Panc1 (cell line): ENCODE data around the gene PRRG3. TPM values are rescaled to one million over a fixed set of nuclear protein-coding genes. Genes with fewer than 3 reads are reported as not detected.

Experiments
- ATAC-seq: fragments of 200-7000 bp; cut with Tn5 transposase; 2 replicates; pipeline ENCODE4 v1.9.1; 2020; ENCODE audit warnings: mild to moderate bottlenecking, moderate library complexity
- BruUV-seq: library from RNA; stranded (reverse); fragments of 400-500 nt; replicated peaks from 2 replicates; lab custom pipeline; 2021; lab: Mats Ljungman, UMichigan
- CTCF ChIA-PET: fragments of 300-600 bp; sonication (Branson Sonifier 250); formaldehyde crosslinking; loops from one replicate; lab custom pipeline; 2022; ENCODE audit warnings: antibody characterized with exemption; lab: Charles Lee
- POLR2A ChIA-PET: fragments of 300-600 bp; sonication (Branson Sonifier 250); formaldehyde crosslinking; loops from one replicate; lab custom pipeline; 2022; ENCODE audit warnings: antibody characterized with exemption; lab: Charles Lee
- DNase-seq: peaks from one replicate; pipeline ENCODE4 v3.0.0-alpha.2; 2010; ENCODE audit warnings: low read depth, low spot score
- H3K27ac ChIP-seq: 2 replicates; pipeline ENCODE4 v1.5.1; 2011; ENCODE audit warnings: mild to moderate bottlenecking, low read length, inconsistent platforms
- H3K27me3 ChIP-seq: fragments of 200-500 bp; sonication (Bioruptor generic); 2 replicates; pipeline ENCODE4 v1.6.0; 2014; ENCODE audit warnings: low read length, inconsistent platforms; ENCODE audit not compliant: control insufficient read depth, insufficient read depth
- H3K36me3 ChIP-seq: fragments of 200-500 bp; sonication (Bioruptor generic); 2 replicates; pipeline ENCODE4 v1.5.1; 2014; ENCODE audit warnings: inconsistent platforms, mild to moderate bottlenecking, low read length, moderate library complexity; ENCODE audit not compliant: control insufficient read depth, insufficient read depth
- H3K4me1 ChIP-seq: 2 replicates; pipeline ENCODE4 v1.5.1; 2011; ENCODE audit warnings: inconsistent platforms, mild to moderate bottlenecking, low read length, moderate library complexity; ENCODE audit not compliant: control insufficient read depth, insufficient read depth
- H3K4me3 ChIP-seq, 2 experiments: 2 replicates each; pipeline ENCODE4 v1.5.1; 2011 to 2012; ENCODE audit warnings: low read depth in 2 of 2, low read length in 2 of 2, mild to moderate bottlenecking in 2 of 2, inconsistent platforms in 1 of 2, moderate library complexity in 1 of 2
- H3K9me3 ChIP-seq: fragments of 200-500 bp; sonication (Bioruptor generic); 2 replicates; pipeline ENCODE4 v1.5.1; 2014; ENCODE audit warnings: low read depth, mild to moderate bottlenecking, inconsistent platforms, low read length, moderate library complexity; ENCODE audit not compliant: control insufficient read depth, insufficient read depth
- CTCF ChIP-seq: fragments of 450-650 bp; IDR thresholded peaks from 2 replicates; pipeline ENCODE4 v1.5.1; 2017; ENCODE audit warnings: mild to moderate bottlenecking
- POLR2AphosphoS5 ChIP-seq: IDR thresholded peaks from 2 replicates; pipeline ENCODE4 v1.6.1; 2012; ENCODE audit warnings: mild to moderate bottlenecking, low read depth, low read length, moderate library complexity
- REST ChIP-seq, 2 experiments: IDR thresholded peaks; 2 replicates each; pipeline ENCODE4 v1.6.1; 2011 to 2012; ENCODE audit warnings: low read depth in 2 of 2, control low read depth in 1 of 2, low read length in 1 of 2, mild to moderate bottlenecking in 1 of 2, moderate library complexity in 1 of 2; ENCODE audit not compliant: insufficient read depth in 1 of 2
- SIN3A ChIP-seq: IDR thresholded peaks from 2 replicates; pipeline ENCODE4 v1.6.1; 2012; ENCODE audit warnings: low read depth, mild to moderate bottlenecking, low read length, moderate library complexity, borderline replicate concordance; ENCODE audit not compliant: insufficient read depth
- TCF7L2 ChIP-seq: IDR thresholded peaks from 2 replicates; pipeline ENCODE4 v1.6.1; 2011; ENCODE audit warnings: mild to moderate bottlenecking, low read depth, low read length, inconsistent platforms
- in situ Hi-C: cut with HindIII; loops from 2 replicates; pipeline ENCODE4 v1.10.0; 2016; ENCODE audit warnings: low sequenced_read_pairs, low pct_unique_long_range_greater_than_20kb
- intact Hi-C: fragments of 100-400 bp; cut with micrococcal nuclease; formaldehyde crosslinking; loops from one replicate; pipeline ENCODE4 v1.10.0; 2022; ENCODE audit not compliant: unreplicated experiment
- total RNA-seq: library from RNA; stranded (reverse); gene quantifications from one replicate; pipeline ENCODE4 v1.2.1, GENCODE V29; 2021; ENCODE audit not compliant: unreplicated experiment

Gene PRRG3
- total RNA-seq, 1 experiment from 2014 or later: not detected

GRCh38 chrX:151701071-151701470 lies 5.8 kb downstream of the PRRG3 start:
- ATAC-seq (no peak), DNase-seq (no peak)
- Histone ChIP-seq H3K4me3 (no peak overlapping the region), H3K27me3 (no peaks in the 10 kb centered on the region), H3K36me3 (no peaks in the 10 kb centered on the region), H3K9me3 (no peaks in the 10 kb centered on the region), H3K4me1 (no peaks in the 10 kb centered on the region), H3K27ac (no peak overlapping the region)
- intact Hi-C loops: no loop called here
- CTCF ChIA-PET: no interaction called here
- no TSS peak for BruUV-seq
- in situ Hi-C loops: no loop called here
- POLR2A ChIA-PET: interaction anchor here (0.6 kb wide), 1 partner anchor 782 kb away, joined by 3 read pairs; no protein-coding TSS in a partner anchor
- TF ChIP-seq POLR2AphosphoS5: no peak
- TF ChIP-seq REST (IDR thresholded peaks at IDR 0.05; ENCODE audit: insufficient read depth in 1 of 2, low read depth in 2 of 2, low read length in 1 of 2): no peak
- TF ChIP-seq CTCF: no peak
- TF ChIP-seq TCF7L2: no peak
- TF ChIP-seq SIN3A: no peak

- no peaks in the 10 kb centered on the region for H3K4me1 ChIP-seq
- ATAC-seq (no peak), DNase-seq (no peak)
- ChIA-PET CTCF (no interaction called here), POLR2A (no interaction called here)
- H3K27me3 ChIP-seq: no peaks in the 10 kb centered on the region
- in situ Hi-C loops (no loop called here), intact Hi-C loops (no loop called here)
- no peak for TF ChIP-seq CTCF
- no peak for TF ChIP-seq POLR2AphosphoS5
- no peak for TF ChIP-seq TCF7L2
- TF ChIP-seq REST (IDR thresholded peaks at IDR 0.05; ENCODE audit: insufficient read depth in 1 of 2, low read depth in 2 of 2, low read length in 1 of 2): no peak
- no peak for TF ChIP-seq SIN3A
- H3K36me3 ChIP-seq: no peaks in the 10 kb centered on the region
- BruUV-seq: no TSS peak
- H3K9me3 ChIP-seq: no peaks in the 10 kb centered on the region
- no peak overlapping the region for H3K27ac ChIP-seq
- no peak overlapping the region for H3K4me3 ChIP-seq
Observed at GRCh38 chrX:151701531-151701930, 6.3 kb downstream of the PRRG3 start.
